ENCODE results near the gene TADA2B.

- TF ChIP-seq CTCF (IDR thresholded peaks at IDR 0.05; ENCODE audit: low read depth, low read length, missing input control), result no peak
- TF ChIP-seq, protein P1, sequence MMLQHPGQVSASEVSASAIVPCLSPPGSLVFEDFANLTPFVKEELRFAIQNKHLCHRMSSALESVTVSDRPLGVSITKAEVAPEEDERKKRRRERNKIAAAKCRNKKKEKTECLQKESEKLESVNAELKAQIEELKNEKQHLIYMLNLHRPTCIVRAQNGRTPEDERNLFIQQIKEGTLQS (IDR thresholded peaks at IDR 0.05), result no peak
- TF ChIP-seq JUND (IDR thresholded peaks at IDR 0.05), result no peak
- no peak for TF ChIP-seq MAX (IDR thresholded peaks at IDR 0.05)
- no peak for TF ChIP-seq NR2F2 (IDR thresholded peaks at IDR 0.05)
- TF ChIP-seq, protein P2, sequence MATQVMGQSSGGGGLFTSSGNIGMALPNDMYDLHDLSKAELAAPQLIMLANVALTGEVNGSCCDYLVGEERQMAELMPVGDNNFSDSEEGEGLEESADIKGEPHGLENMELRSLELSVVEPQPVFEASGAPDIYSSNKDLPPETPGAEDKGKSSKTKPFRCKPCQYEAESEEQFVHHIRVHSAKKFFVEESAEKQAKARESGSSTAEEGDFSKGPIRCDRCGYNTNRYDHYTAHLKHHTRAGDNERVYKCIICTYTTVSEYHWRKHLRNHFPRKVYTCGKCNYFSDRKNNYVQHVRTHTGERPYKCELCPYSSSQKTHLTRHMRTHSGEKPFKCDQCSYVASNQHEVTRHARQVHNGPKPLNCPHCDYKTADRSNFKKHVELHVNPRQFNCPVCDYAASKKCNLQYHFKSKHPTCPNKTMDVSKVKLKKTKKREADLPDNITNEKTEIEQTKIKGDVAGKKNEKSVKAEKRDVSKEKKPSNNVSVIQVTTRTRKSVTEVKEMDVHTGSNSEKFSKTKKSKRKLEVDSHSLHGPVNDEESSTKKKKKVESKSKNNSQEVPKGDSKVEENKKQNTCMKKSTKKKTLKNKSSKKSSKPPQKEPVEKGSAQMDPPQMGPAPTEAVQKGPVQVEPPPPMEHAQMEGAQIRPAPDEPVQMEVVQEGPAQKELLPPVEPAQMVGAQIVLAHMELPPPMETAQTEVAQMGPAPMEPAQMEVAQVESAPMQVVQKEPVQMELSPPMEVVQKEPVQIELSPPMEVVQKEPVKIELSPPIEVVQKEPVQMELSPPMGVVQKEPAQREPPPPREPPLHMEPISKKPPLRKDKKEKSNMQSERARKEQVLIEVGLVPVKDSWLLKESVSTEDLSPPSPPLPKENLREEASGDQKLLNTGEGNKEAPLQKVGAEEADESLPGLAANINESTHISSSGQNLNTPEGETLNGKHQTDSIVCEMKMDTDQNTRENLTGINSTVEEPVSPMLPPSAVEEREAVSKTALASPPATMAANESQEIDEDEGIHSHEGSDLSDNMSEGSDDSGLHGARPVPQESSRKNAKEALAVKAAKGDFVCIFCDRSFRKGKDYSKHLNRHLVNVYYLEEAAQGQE (IDR thresholded peaks at IDR 0.05), result no peak
- TF ChIP-seq YY1 (IDR thresholded peaks at IDR 0.05), result no peak
- no peak for TF ChIP-seq RAD21 (IDR thresholded peaks at IDR 0.05)
- TF ChIP-seq HNF4G (IDR thresholded peaks at IDR 0.05), result no peak
- TF ChIP-seq EGR1 (IDR thresholded peaks at IDR 0.05; ENCODE audit: low read depth in 2 of 2), result no peak
- no peak for TF ChIP-seq RXRA (IDR thresholded peaks at IDR 0.05)
- TF ChIP-seq HNF4A (conservative IDR thresholded peaks at IDR 0.05), result no peak
Observed at GRCh38 chr4:7076696-7077082, 33.5 kb downstream of the TADA2B start.
